Activated CD4-positive, alpha-beta T cell treated with anti-CD3 and anti-CD28 coated beads, Interleukin-10, Interleukin-2, amounts not matched to agents 100 ng/mL and 50 ng/mL, durations not matched to agents 16 hours and 8 hours (primary cell): ENCODE data around the gene FAM25C.
A peak's percentile ranks its signal among the peaks of the same experiment; 100 is the strongest.
"Not testable (repeated sequence)": the region's sequence is repeated elsewhere in the genome, so short reads cannot be mapped to it uniquely, and the experiment has no call there.

Experiments
- DNase-seq: peaks from one replicate; pipeline ENCODE4 v3.0.0-alpha.2; 2020

The FAM25C gene

GRCh38 chr10:47999691-48000090, at the start of gene FAM25C:
Gene FAM25C, minus strand, starts transcription at chr10:47999791. Its CDS starts 26 bp downstream, at chr10:47999765.
- DNase-seq, result not testable (repeated sequence)

GRCh38 chr10:48044557-48044956, 45.0 kb upstream of the FAM25C start:
- DNase-seq, result not testable (repeated sequence)

GRCh38 chr10:48031390-48031789, 31.8 kb upstream of the FAM25C start:
- DNase-seq, result not testable (repeated sequence)

GRCh38 chr10:48002306-48002705, 2.7 kb upstream of the FAM25C start:
- not testable (repeated sequence) for DNase-seq

- peak; percentile 37 for DNase-seq
Observed at GRCh38 chr10:47994045-47994444, 5.5 kb downstream of the FAM25C start.

- DNase-seq, result not testable (repeated sequence)
Observed at GRCh38 chr10:47992560-47992959, 7.0 kb downstream of the FAM25C start.

- DNase-seq, result not testable (repeated sequence)
Observed at GRCh38 chr10:47991706-47992105, 7.9 kb downstream of the FAM25C start.

- DNase-seq, result not testable (repeated sequence)
Observed at GRCh38 chr10:47990097-47990496, 9.5 kb downstream of the FAM25C start.

- DNase-seq, result not testable (repeated sequence)
Observed at GRCh38 chr10:47989542-47989950, 10.0 kb downstream of the FAM25C start.

GRCh38 chr10:47988718-47989541, 10.7 kb downstream of the FAM25C start:
- DNase-seq, result not testable (repeated sequence)

GRCh38 chr10:47987952-47988351, 11.6 kb downstream of the FAM25C start:
- DNase-seq, result not testable (repeated sequence)

- not testable (repeated sequence) for DNase-seq
Observed at GRCh38 chr10:47986413-47987230, 13.0 kb downstream of the FAM25C start.

- DNase-seq, result not testable (repeated sequence)
Observed at GRCh38 chr10:47975409-47975808, 24.2 kb downstream of the FAM25C start.

- DNase-seq, result not testable (repeated sequence)
Observed at GRCh38 chr10:47973131-47973530, 26.5 kb downstream of the FAM25C start.

GRCh38 chr10:47972077-47972476, 27.5 kb downstream of the FAM25C start:
- not testable (repeated sequence) for DNase-seq

- DNase-seq, result not testable (repeated sequence)
Observed at GRCh38 chr10:47971598-47971997, 28.0 kb downstream of the FAM25C start.

- not testable (repeated sequence) for DNase-seq
Observed at GRCh38 chr10:47970047-47970446, 29.5 kb downstream of the FAM25C start.

- DNase-seq, result not testable (repeated sequence)
Observed at GRCh38 chr10:47968988-47969387, 30.6 kb downstream of the FAM25C start.

GRCh38 chr10:47964280-47965063, 35.1 kb downstream of the FAM25C start:
- not testable (repeated sequence) for DNase-seq

- DNase-seq, result not testable (repeated sequence)
Observed at GRCh38 chr10:47962785-47963184, 36.8 kb downstream of the FAM25C start.

- DNase-seq, result not testable (repeated sequence)
Observed at GRCh38 chr10:47960699-47961098, 38.9 kb downstream of the FAM25C start.

- DNase-seq, result not testable (repeated sequence)
Observed at GRCh38 chr10:47959677-47960076, 39.9 kb downstream of the FAM25C start.

- not testable (repeated sequence) for DNase-seq
Observed at GRCh38 chr10:47957158-47957557, 42.4 kb downstream of the FAM25C start.
